HG03025 (cell line): ENCODE data around the gene ARSB.
"Not testable (repeated sequence)": the region's sequence is repeated elsewhere in the genome, so short reads cannot be mapped to it uniquely, and the experiment has no call there.

Experiments used
- ATAC-seq: cut with Tn5 transposase; IDR thresholded peaks from one replicate; pipeline ENCODE4 v1.9.1; 2021; ENCODE audit warnings: mild to moderate bottlenecking, moderate library complexity; ENCODE audit not compliant: unreplicated experiment, low FRiP score

ARSB gene

GRCh38 chr5:78855026-78855425 is 130.1 kb downstream of the ARSB start:
- no peak for ATAC-seq

GRCh38 chr5:78851891-78852290 is 133.2 kb downstream of the ARSB start:
- ATAC-seq = not testable (repeated sequence)

GRCh38 chr5:78845470-78845869 is 139.6 kb downstream of the ARSB start:
- no peak for ATAC-seq

GRCh38 chr5:78843436-78843835 is 141.7 kb downstream of the ARSB start:
- no peak for ATAC-seq

- ATAC-seq = no peak
These were observed 143.3 kb downstream of the ARSB start for GRCh38 chr5:78841767-78842166.

- ATAC-seq = no peak
These were observed 146.4 kb downstream of the ARSB start for GRCh38 chr5:78838753-78839152.

GRCh38 chr5:78837836-78838235 is 147.3 kb downstream of the ARSB start:
- ATAC-seq = no peak

GRCh38 chr5:78835176-78835575 is 149.9 kb downstream of the ARSB start:
- ATAC-seq = no peak

GRCh38 chr5:78833284-78833683 is 151.8 kb downstream of the ARSB start:
- no peak for ATAC-seq

GRCh38 chr5:78830528-78831046 is 154.5 kb downstream of the ARSB start:
- ATAC-seq = no peak

GRCh38 chr5:78829811-78830527 is 155.1 kb downstream of the ARSB start:
- ATAC-seq = no peak

GRCh38 chr5:78827725-78828124 is 157.4 kb downstream of the ARSB start:
- no peak for ATAC-seq

- no peak for ATAC-seq
These were observed 160.3 kb downstream of the ARSB start for GRCh38 chr5:78824831-78825281.

- ATAC-seq = no peak
These were observed 161.9 kb downstream of the ARSB start for GRCh38 chr5:78823196-78823595.

GRCh38 chr5:78821536-78822021 is 163.5 kb downstream of the ARSB start:
- no peak for ATAC-seq

GRCh38 chr5:78819707-78820106 is 165.4 kb downstream of the ARSB start:
- ATAC-seq = no peak

- no peak for ATAC-seq
These were observed 165.9 kb downstream of the ARSB start for GRCh38 chr5:78819166-78819565.

GRCh38 chr5:78816143-78816765 is 168.9 kb downstream of the ARSB start:
- ATAC-seq = no peak

- no peak for ATAC-seq
These were observed 171.1 kb downstream of the ARSB start for GRCh38 chr5:78813906-78814530.

- no peak for ATAC-seq
These were observed 171.8 kb downstream of the ARSB start for GRCh38 chr5:78813286-78813685.

GRCh38 chr5:78811866-78812265 is 173.2 kb downstream of the ARSB start:
- no peak for ATAC-seq
